Stomach (tissue), 4 donors: ENCODE results near the gene MARCHF5.

ENCODE experiments used
- POLR2A ChIP-seq, 4 donors: fragments of 450-650 bp; IDR thresholded peaks; one replicate each; pipeline ENCODE4 v1.6.1; 2016; ENCODE audit warnings: antibody characterized with exemption in 4 of 4, control low read depth in 2 of 4, mild to moderate bottlenecking in 1 of 4, moderate library complexity in 1 of 4
- POLR2AphosphoS5 ChIP-seq, 3 donors: sonication (generic); formaldehyde crosslinking; IDR thresholded peaks; one replicate each; pipeline ENCODE4 v1.6.1; 2016; ENCODE audit warnings: antibody characterized with exemption in 3 of 3
- TF ChIP-seq, protein P1 (sequence below), 7 experiments: fragments of 450-650 bp in 4 of 7; fragments of 200-600 bp in 3 of 7; sonication (generic) in 3 of 7; IDR thresholded peaks; one replicate each; pipeline ENCODE4 v1.5.1; 2016 to 2019; ENCODE audit warnings: antibody characterized with exemption in 7 of 7, control low read depth in 2 of 7, mild to moderate bottlenecking in 1 of 7

DNA sequence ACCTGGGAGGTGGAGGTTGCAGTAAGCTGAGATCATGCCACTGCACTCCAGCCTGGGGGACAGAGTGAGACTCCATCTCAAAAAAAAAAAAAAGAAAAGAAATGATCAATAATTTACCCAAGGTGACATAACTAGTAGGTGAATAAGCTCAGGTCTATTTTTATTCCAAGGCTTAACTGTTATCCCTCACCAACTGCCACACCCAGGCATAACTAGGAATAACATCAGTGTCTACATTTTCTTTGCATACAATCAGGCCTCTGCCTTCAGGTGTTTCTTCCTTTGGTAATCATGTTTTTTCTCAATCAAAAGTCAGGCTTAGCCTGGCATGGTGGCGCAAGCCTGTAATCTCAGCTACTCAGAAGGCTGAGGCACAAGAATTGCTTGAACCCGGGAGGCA lies 26.7 kb upstream of the MARCHF5 start:
- TF ChIP-seq, protein P1, sequence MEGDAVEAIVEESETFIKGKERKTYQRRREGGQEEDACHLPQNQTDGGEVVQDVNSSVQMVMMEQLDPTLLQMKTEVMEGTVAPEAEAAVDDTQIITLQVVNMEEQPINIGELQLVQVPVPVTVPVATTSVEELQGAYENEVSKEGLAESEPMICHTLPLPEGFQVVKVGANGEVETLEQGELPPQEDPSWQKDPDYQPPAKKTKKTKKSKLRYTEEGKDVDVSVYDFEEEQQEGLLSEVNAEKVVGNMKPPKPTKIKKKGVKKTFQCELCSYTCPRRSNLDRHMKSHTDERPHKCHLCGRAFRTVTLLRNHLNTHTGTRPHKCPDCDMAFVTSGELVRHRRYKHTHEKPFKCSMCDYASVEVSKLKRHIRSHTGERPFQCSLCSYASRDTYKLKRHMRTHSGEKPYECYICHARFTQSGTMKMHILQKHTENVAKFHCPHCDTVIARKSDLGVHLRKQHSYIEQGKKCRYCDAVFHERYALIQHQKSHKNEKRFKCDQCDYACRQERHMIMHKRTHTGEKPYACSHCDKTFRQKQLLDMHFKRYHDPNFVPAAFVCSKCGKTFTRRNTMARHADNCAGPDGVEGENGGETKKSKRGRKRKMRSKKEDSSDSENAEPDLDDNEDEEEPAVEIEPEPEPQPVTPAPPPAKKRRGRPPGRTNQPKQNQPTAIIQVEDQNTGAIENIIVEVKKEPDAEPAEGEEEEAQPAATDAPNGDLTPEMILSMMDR (IDR thresholded peaks at IDR 0.05), result no peak
- no peak for TF ChIP-seq POLR2AphosphoS5 (IDR thresholded peaks at IDR 0.05)
- TF ChIP-seq POLR2A (IDR thresholded peaks at IDR 0.05), result no peak
